Panc1 (cell line): ENCODE measurements around the gene HMCN2. TPM values are rescaled to one million over a fixed set of nuclear protein-coding genes. Genes with fewer than 3 reads are reported as not detected.

Experiments
- ATAC-seq: fragments of 200-7000 bp; cut with Tn5 transposase; 2 replicates; pipeline ENCODE4 v1.9.1; 2020; ENCODE audit warnings: mild to moderate bottlenecking, moderate library complexity
- BruUV-seq: library from RNA; stranded (reverse); fragments of 400-500 nt; replicated peaks from 2 replicates; lab custom pipeline; 2021; lab: Mats Ljungman, UMichigan
- CTCF ChIA-PET: fragments of 300-600 bp; sonication (Branson Sonifier 250); formaldehyde crosslinking; loops from one replicate; lab custom pipeline; 2022; ENCODE audit warnings: antibody characterized with exemption; lab: Charles Lee
- POLR2A ChIA-PET: fragments of 300-600 bp; sonication (Branson Sonifier 250); formaldehyde crosslinking; loops from one replicate; lab custom pipeline; 2022; ENCODE audit warnings: antibody characterized with exemption; lab: Charles Lee
- DNase-seq: peaks from one replicate; pipeline ENCODE4 v3.0.0-alpha.2; 2010; ENCODE audit warnings: low read depth, low spot score
- H3K27ac ChIP-seq: 2 replicates; pipeline ENCODE4 v1.5.1; 2011; ENCODE audit warnings: mild to moderate bottlenecking, low read length, inconsistent platforms
- H3K27me3 ChIP-seq: fragments of 200-500 bp; sonication (Bioruptor generic); 2 replicates; pipeline ENCODE4 v1.6.0; 2014; ENCODE audit warnings: low read length, inconsistent platforms; ENCODE audit not compliant: control insufficient read depth, insufficient read depth
- H3K36me3 ChIP-seq: fragments of 200-500 bp; sonication (Bioruptor generic); 2 replicates; pipeline ENCODE4 v1.5.1; 2014; ENCODE audit warnings: inconsistent platforms, mild to moderate bottlenecking, low read length, moderate library complexity; ENCODE audit not compliant: control insufficient read depth, insufficient read depth
- H3K4me1 ChIP-seq: 2 replicates; pipeline ENCODE4 v1.5.1; 2011; ENCODE audit warnings: inconsistent platforms, mild to moderate bottlenecking, low read length, moderate library complexity; ENCODE audit not compliant: control insufficient read depth, insufficient read depth
- H3K4me3 ChIP-seq, 2 experiments: 2 replicates each; pipeline ENCODE4 v1.5.1; 2011 to 2012; ENCODE audit warnings: low read depth in 2 of 2, low read length in 2 of 2, mild to moderate bottlenecking in 2 of 2, inconsistent platforms in 1 of 2, moderate library complexity in 1 of 2
- H3K9me3 ChIP-seq: fragments of 200-500 bp; sonication (Bioruptor generic); 2 replicates; pipeline ENCODE4 v1.5.1; 2014; ENCODE audit warnings: low read depth, mild to moderate bottlenecking, inconsistent platforms, low read length, moderate library complexity; ENCODE audit not compliant: control insufficient read depth, insufficient read depth
- POLR2AphosphoS5 ChIP-seq: IDR thresholded peaks from 2 replicates; pipeline ENCODE4 v1.6.1; 2012; ENCODE audit warnings: mild to moderate bottlenecking, low read depth, low read length, moderate library complexity
- SIN3A ChIP-seq: IDR thresholded peaks from 2 replicates; pipeline ENCODE4 v1.6.1; 2012; ENCODE audit warnings: low read depth, mild to moderate bottlenecking, low read length, moderate library complexity, borderline replicate concordance; ENCODE audit not compliant: insufficient read depth
- TCF7L2 ChIP-seq: IDR thresholded peaks from 2 replicates; pipeline ENCODE4 v1.6.1; 2011; ENCODE audit warnings: mild to moderate bottlenecking, low read depth, low read length, inconsistent platforms
- in situ Hi-C: cut with HindIII; loops from 2 replicates; pipeline ENCODE4 v1.10.0; 2016; ENCODE audit warnings: low sequenced_read_pairs, low pct_unique_long_range_greater_than_20kb
- intact Hi-C: fragments of 100-400 bp; cut with micrococcal nuclease; formaldehyde crosslinking; loops from one replicate; pipeline ENCODE4 v1.10.0; 2022; ENCODE audit not compliant: unreplicated experiment
- total RNA-seq: library from RNA; stranded (reverse); gene quantifications from one replicate; pipeline ENCODE4 v1.2.1, GENCODE V29; 2021; ENCODE audit not compliant: unreplicated experiment
- TF ChIP-seq, protein P1 (sequence below): fragments of 450-650 bp; IDR thresholded peaks from 2 replicates; pipeline ENCODE4 v1.5.1; 2017; ENCODE audit warnings: mild to moderate bottlenecking
- TF ChIP-seq, protein P2 (sequence below), 2 experiments: IDR thresholded peaks; 2 replicates each; pipeline ENCODE4 v1.6.1; 2011 to 2012; ENCODE audit warnings: low read depth in 2 of 2, control low read depth in 1 of 2, low read length in 1 of 2, mild to moderate bottlenecking in 1 of 2, moderate library complexity in 1 of 2; ENCODE audit not compliant: insufficient read depth in 1 of 2

HMCN2 gene
- total RNA-seq, 1 experiment from 2014 or later = 0.05 TPM

DNA sequence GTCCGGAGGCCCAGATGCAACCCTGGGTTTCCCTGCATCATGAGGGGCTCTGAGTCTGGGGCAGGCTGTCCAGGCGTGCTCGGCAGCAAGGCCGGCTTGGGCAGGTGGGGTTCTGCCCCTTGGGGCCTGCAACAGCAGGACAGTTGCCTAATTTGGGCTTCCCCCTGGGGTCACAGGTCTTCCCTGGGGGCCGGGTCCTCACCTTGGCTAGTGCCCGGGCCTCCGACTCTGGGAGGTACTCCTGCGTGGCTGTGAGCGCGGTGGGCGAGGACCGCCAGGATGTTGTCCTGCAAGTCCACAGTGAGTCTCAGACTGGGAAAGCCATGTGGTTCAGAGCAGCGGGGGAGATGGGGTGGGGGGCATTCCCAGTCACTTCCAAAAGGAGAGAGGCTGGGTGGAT is 97.1 kb downstream of the HMCN2 start:
- H3K27ac ChIP-seq = no peak overlapping the region
- H3K4me1 ChIP-seq = no peaks in the 10 kb centered on the region
- intact Hi-C loops (no loop called here), in situ Hi-C loops (no loop called here)
- no peaks in the 10 kb centered on the region for H3K9me3 ChIP-seq
- TF ChIP-seq POLR2AphosphoS5 (no peak), SIN3A (no peak), TCF7L2 (no peak)
- TF ChIP-seq, protein P1, sequence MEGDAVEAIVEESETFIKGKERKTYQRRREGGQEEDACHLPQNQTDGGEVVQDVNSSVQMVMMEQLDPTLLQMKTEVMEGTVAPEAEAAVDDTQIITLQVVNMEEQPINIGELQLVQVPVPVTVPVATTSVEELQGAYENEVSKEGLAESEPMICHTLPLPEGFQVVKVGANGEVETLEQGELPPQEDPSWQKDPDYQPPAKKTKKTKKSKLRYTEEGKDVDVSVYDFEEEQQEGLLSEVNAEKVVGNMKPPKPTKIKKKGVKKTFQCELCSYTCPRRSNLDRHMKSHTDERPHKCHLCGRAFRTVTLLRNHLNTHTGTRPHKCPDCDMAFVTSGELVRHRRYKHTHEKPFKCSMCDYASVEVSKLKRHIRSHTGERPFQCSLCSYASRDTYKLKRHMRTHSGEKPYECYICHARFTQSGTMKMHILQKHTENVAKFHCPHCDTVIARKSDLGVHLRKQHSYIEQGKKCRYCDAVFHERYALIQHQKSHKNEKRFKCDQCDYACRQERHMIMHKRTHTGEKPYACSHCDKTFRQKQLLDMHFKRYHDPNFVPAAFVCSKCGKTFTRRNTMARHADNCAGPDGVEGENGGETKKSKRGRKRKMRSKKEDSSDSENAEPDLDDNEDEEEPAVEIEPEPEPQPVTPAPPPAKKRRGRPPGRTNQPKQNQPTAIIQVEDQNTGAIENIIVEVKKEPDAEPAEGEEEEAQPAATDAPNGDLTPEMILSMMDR = no peak
- TF ChIP-seq, protein P2, sequence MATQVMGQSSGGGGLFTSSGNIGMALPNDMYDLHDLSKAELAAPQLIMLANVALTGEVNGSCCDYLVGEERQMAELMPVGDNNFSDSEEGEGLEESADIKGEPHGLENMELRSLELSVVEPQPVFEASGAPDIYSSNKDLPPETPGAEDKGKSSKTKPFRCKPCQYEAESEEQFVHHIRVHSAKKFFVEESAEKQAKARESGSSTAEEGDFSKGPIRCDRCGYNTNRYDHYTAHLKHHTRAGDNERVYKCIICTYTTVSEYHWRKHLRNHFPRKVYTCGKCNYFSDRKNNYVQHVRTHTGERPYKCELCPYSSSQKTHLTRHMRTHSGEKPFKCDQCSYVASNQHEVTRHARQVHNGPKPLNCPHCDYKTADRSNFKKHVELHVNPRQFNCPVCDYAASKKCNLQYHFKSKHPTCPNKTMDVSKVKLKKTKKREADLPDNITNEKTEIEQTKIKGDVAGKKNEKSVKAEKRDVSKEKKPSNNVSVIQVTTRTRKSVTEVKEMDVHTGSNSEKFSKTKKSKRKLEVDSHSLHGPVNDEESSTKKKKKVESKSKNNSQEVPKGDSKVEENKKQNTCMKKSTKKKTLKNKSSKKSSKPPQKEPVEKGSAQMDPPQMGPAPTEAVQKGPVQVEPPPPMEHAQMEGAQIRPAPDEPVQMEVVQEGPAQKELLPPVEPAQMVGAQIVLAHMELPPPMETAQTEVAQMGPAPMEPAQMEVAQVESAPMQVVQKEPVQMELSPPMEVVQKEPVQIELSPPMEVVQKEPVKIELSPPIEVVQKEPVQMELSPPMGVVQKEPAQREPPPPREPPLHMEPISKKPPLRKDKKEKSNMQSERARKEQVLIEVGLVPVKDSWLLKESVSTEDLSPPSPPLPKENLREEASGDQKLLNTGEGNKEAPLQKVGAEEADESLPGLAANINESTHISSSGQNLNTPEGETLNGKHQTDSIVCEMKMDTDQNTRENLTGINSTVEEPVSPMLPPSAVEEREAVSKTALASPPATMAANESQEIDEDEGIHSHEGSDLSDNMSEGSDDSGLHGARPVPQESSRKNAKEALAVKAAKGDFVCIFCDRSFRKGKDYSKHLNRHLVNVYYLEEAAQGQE (IDR thresholded peaks at IDR 0.05; ENCODE audit: insufficient read depth in 1 of 2, low read depth in 2 of 2, low read length in 1 of 2) = no peak
- no TSS peak for BruUV-seq
- H3K36me3 ChIP-seq = no peaks in the 10 kb centered on the region
- DNase-seq (no peak), ATAC-seq (no peak)
- CTCF ChIA-PET = interaction anchor here (0.6 kb wide), 1 partner anchor 148 kb away, joined by 3 read pairs; no protein-coding TSS in a partner anchor
- no peaks in the 10 kb centered on the region for H3K27me3 ChIP-seq
- POLR2A ChIA-PET = no interaction called here
- no peak overlapping the region for H3K4me3 ChIP-seq

DNA sequence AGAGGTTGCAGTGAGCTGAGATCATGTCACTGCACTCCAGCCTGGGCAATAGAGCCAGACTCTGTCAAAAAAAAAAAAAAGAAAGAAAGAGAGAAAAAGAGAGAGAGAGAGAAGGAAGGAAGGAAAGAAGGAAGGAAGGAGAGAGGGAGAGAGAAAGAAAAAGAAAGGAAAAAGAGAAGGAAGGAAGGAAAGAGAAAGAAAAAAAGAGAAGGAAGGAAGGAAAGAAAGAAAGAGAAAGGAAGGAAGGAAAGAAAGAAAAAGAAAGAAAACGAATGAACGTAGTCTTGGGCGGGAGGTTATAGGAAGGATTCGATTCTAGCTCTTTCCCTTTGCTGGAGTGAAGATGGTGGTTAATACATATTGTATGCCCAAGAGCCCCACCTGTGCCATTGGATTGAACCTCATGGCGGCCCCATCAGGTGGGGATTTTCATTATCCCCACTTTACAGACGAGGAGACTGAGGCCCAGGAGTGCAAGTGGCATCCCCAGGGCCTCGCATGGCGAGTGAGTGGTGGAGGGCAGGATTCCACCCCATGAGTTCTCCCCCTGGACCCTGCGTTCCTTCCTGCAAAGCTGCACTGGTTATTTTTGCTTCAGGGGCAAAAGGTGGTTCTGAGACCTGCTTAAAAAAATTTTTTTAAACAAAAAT is 98.3 kb downstream of the HMCN2 start:
- Histone ChIP-seq H3K9me3 (no peaks in the 10 kb centered on the region), H3K4me3 (no peak overlapping the region), H3K4me1 (no peaks in the 10 kb centered on the region), H3K36me3 (no peaks in the 10 kb centered on the region), H3K27ac (no peak overlapping the region), H3K27me3 (no peaks in the 10 kb centered on the region)
- no TSS peak for BruUV-seq
- DNase-seq (no peak), ATAC-seq (no peak)
- in situ Hi-C loops = no loop called here
- POLR2A ChIA-PET = no interaction called here
- intact Hi-C loops = no loop called here
- CTCF ChIA-PET = no interaction called here
- TF ChIP-seq, protein P1 = no peak
- TF ChIP-seq TCF7L2 = no peak
- no peak for TF ChIP-seq SIN3A
- TF ChIP-seq, protein P2 (IDR thresholded peaks at IDR 0.05; ENCODE audit: insufficient read depth in 1 of 2, low read depth in 2 of 2, low read length in 1 of 2) = no peak
- no peak for TF ChIP-seq POLR2AphosphoS5
